HEK293 (cell line): Measurements from ENCODE around the gene STK38.

Experiments used
- CTCF ChIA-PET: fragments of 350-600 bp; formaldehyde crosslinking; extraction: SDS; loops from one replicate; lab custom pipeline; 2021; ENCODE audit warnings: antibody characterized with exemption; lab: Yijun Ruan, JAX
- POLR2A ChIA-PET: fragments of 300-600 bp; formaldehyde crosslinking; extraction: SDS; loops from one replicate; lab custom pipeline; 2020; ENCODE audit warnings: antibody characterized with exemption, inconsistent platforms; lab: Yijun Ruan, JAX
- H3K27ac ChIP-seq: fragments of 200-500 bp; sonication (Bioruptor generic); 2 replicates; pipeline ENCODE4 v1.5.1; 2014; ENCODE audit warnings: low read depth, low read length, control low read depth, inconsistent platforms; ENCODE audit errors: extremely low read depth
- H3K36me3 ChIP-seq, 2 experiments: fragments of 200-500 bp in 1 of 2; sonication (Bioruptor generic) in 1 of 2; 1 replicate in 1 of 2; 2 replicates in 1 of 2; pipeline ENCODE4 v1.5.1; 2014 to 2017; ENCODE audit warnings: inconsistent platforms in 2 of 2, low read length in 2 of 2; ENCODE audit not compliant: control insufficient read depth in 2 of 2, insufficient read depth in 1 of 2
- H3K4me1 ChIP-seq: fragments of 200-500 bp; sonication (Bioruptor generic); 2 replicates; pipeline ENCODE4 v1.5.1; 2014; ENCODE audit warnings: mild to moderate bottlenecking, low read length, inconsistent platforms; ENCODE audit not compliant: control insufficient read depth, insufficient read depth
- H3K4me3 ChIP-seq: 2 replicates; pipeline ENCODE4 v1.5.1; 2011; ENCODE audit warnings: low read depth, mild to moderate bottlenecking, control low read depth, low read length, moderate library complexity
- H3K9me3 ChIP-seq: fragments of 200-500 bp; sonication (Bioruptor generic); 2 replicates; pipeline ENCODE4 v1.5.1; 2014; ENCODE audit warnings: low read depth, low read length, inconsistent platforms; ENCODE audit not compliant: control insufficient read depth, insufficient read depth
- EGR2 ChIP-seq: fragments of 450-650 bp; formaldehyde crosslinking; IDR thresholded peaks from 2 replicates; pipeline ENCODE4 v1.5.1; 2016; ENCODE audit warnings: low read depth, missing biosample characterization, missing genetic modification characterization
- MZF1 ChIP-seq: fragments of 450-650 bp; formaldehyde crosslinking; IDR thresholded peaks from 2 replicates; pipeline ENCODE4 v1.5.1; 2017; ENCODE audit warnings: missing biosample characterization, missing genetic modification characterization, borderline replicate concordance
- PRDM1 ChIP-seq: fragments of 450-650 bp; formaldehyde crosslinking; IDR thresholded peaks from 2 replicates; pipeline ENCODE4; 2016; ENCODE audit warnings: missing biosample characterization, missing genetic modification characterization
- PRDM10 ChIP-seq: fragments of 450-650 bp; formaldehyde crosslinking; IDR thresholded peaks from 2 replicates; pipeline ENCODE4 v1.5.1; 2016; ENCODE audit warnings: missing biosample characterization, missing genetic modification characterization
- SP3 ChIP-seq: fragments of 450-650 bp; formaldehyde crosslinking; IDR thresholded peaks from 2 replicates; pipeline ENCODE4 v1.5.1; 2016; ENCODE audit warnings: missing biosample characterization, missing genetic modification characterization
- ZBTB17 ChIP-seq: fragments of 450-650 bp; formaldehyde crosslinking; IDR thresholded peaks from 2 replicates; pipeline ENCODE4 v1.5.1; 2016; ENCODE audit warnings: missing biosample characterization, missing genetic modification characterization
- ZBTB44 ChIP-seq: fragments of 450-650 bp; IDR thresholded peaks from 2 replicates; pipeline ENCODE4 v1.5.1; 2018; ENCODE audit warnings: missing biosample characterization, mild to moderate bottlenecking, missing genetic modification characterization
- ZNF292 ChIP-seq: fragments of 450-650 bp; formaldehyde crosslinking; IDR thresholded peaks from 2 replicates; pipeline ENCODE4 v1.5.1; 2016; ENCODE audit warnings: low read depth, missing biosample characterization, missing genetic modification characterization, borderline replicate concordance
- ZNF324 ChIP-seq: fragments of 450-650 bp; formaldehyde crosslinking; IDR thresholded peaks from 2 replicates; pipeline ENCODE4 v1.5.1; 2016; ENCODE audit warnings: missing biosample characterization, missing genetic modification characterization
- ZNF610 ChIP-seq: fragments of 450-650 bp; formaldehyde crosslinking; IDR thresholded peaks from 2 replicates; pipeline ENCODE4 v1.5.1; 2016; ENCODE audit warnings: missing biosample characterization, missing genetic modification characterization, borderline replicate concordance
- ZNF639 ChIP-seq: fragments of 450-650 bp; formaldehyde crosslinking; IDR thresholded peaks from 2 replicates; pipeline ENCODE4 v1.5.1; 2016; ENCODE audit warnings: missing biosample characterization, missing genetic modification characterization
- TF ChIP-seq, protein P1 (sequence below): fragments of 450-650 bp; formaldehyde crosslinking; IDR thresholded peaks from 2 replicates; pipeline ENCODE4 v1.5.1; 2017; ENCODE audit warnings: missing biosample characterization, missing genetic modification characterization

STK38 gene

GRCh38 chr6:36545767-36546307, 1.4 kb downstream of the STK38 start:
- no peak for TF ChIP-seq ZNF610 (tag by site-specific recombination)
- TF ChIP-seq ZBTB17 (tag by site-specific recombination), result peak; percentile 43
- 0 out of 2 replicates have a peak, but pooled peaks have one; percentile 8 for TF ChIP-seq ZNF639 (tag by site-specific recombination)
- TF ChIP-seq ZNF292, result no peak
- peak overlapping the region; percentile 97 for H3K4me3 ChIP-seq
- ChIA-PET CTCF (interaction anchor here (0.7 to 1.0 kb wide), 4 partner anchors 29 to 34 kb away, joined by 3 to 5 read pairs (median 4); no protein-coding TSS in a partner anchor), POLR2A (interaction anchor here (0.6 to 2.3 kb wide), 9 partner anchors 18 to 590 kb away, joined by 3 to 11 read pairs (median 4); no protein-coding TSS in a partner anchor)
- 0 out of 2 replicates have a peak overlapping the region, but pooled peaks have one; percentile 95 for H3K27ac ChIP-seq
- peaks cover 10% of the 10 kb centered on the region; the same call in 1 of the 2 replicates for H3K4me1 ChIP-seq
- H3K9me3 ChIP-seq, result no peaks in the 10 kb centered on the region
- peaks cover 4 to 6% of the 10 kb centered on the region in 2 experiments; a peak in 2 of 3 replicates for H3K36me3 ChIP-seq

DNA sequence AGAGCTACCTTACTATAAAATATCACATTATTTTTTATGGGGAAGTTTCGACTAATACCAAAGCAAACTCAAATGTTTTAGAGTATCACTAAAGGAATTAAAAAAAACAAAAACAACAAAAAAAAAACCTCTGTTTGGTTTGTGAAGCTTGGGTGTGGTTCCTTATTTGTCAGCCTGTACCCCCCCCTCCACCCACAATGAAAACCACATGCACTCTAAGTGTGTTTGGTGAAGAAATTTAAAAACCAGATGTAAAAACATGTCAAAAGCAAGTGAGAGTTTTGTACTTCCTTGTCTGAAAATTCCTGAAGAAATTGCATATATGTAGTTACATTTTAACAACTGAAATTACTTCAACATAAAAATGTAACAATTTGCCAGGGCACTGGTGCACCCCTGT, 3.1 kb downstream of the STK38 start:
- Histone ChIP-seq H3K36me3 (peaks cover 17% of the 10 kb centered on the region in 2 experiments), H3K27ac (no peak overlapping the region)
- POLR2A ChIA-PET, result interaction anchor here (0.5 to 2.3 kb wide), 4 partner anchors 27 to 121 kb away, joined by 3 to 7 read pairs (median 4); no protein-coding TSS in a partner anchor
- TF ChIP-seq PRDM1 (tag by site-specific recombination), result peak; percentile 23; the same call in 1 of the 2 replicates
- 0 out of 2 replicates have a peak, but pooled peaks have one; percentile 8 for TF ChIP-seq EGR2 (tag by site-specific recombination)
- 0 out of 2 replicates have a peak, but pooled peaks have one; percentile 13 for TF ChIP-seq PRDM10 (tag by site-specific recombination)
- no peak for TF ChIP-seq ZBTB44
- TF ChIP-seq ZNF324 (tag by site-specific recombination), result no peak
- TF ChIP-seq, all 188 proteins: peak for 3
- Histone ChIP-seq H3K4me1 (peaks cover 10% of the 10 kb centered on the region; the same call in 1 of the 2 replicates), H3K9me3 (no peaks in the 10 kb centered on the region), H3K4me3 (no peak overlapping the region)
- CTCF ChIA-PET, result interaction anchor here (0.5 to 0.9 kb wide), 3 partner anchors 40 to 485 kb away, joined by 3 read pairs; no protein-coding TSS in a partner anchor

DNA sequence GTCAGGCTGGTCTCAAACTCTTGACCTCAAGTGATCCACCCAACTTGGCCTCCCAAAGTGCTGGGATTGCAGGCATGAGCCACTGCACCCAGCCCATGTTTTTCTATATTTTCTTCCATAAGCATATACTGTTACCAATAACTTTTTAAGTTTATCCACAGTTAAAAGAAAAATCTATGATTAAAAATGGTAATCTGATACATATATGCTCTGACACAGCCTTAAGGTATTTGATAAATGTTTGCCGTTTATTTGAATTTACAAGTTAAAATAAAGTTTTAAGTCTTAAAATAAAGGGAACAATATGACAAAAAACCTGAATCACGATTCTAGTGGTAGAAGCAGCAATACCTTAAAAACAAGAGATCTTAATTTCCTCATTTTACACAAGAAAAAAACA, 5.2 kb downstream of the STK38 start:
- POLR2A ChIA-PET, result interaction anchor here (0.5 to 0.7 kb wide), 2 partner anchors 85 to 177 kb away, joined by 3 to 4 read pairs; no protein-coding TSS in a partner anchor
- CTCF ChIA-PET, result interaction anchor here (0.7 kb wide), 1 partner anchor 212 kb away, joined by 4 read pairs; no protein-coding TSS in a partner anchor
- no peak for TF ChIP-seq SP3 (tag by site-specific recombination)
- TF ChIP-seq, protein P1, sequence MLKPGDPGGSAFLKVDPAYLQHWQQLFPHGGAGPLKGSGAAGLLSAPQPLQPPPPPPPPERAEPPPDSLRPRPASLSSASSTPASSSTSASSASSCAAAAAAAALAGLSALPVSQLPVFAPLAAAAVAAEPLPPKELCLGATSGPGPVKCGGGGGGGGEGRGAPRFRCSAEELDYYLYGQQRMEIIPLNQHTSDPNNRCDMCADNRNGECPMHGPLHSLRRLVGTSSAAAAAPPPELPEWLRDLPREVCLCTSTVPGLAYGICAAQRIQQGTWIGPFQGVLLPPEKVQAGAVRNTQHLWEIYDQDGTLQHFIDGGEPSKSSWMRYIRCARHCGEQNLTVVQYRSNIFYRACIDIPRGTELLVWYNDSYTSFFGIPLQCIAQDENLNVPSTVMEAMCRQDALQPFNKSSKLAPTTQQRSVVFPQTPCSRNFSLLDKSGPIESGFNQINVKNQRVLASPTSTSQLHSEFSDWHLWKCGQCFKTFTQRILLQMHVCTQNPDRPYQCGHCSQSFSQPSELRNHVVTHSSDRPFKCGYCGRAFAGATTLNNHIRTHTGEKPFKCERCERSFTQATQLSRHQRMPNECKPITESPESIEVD (tag by site-specific recombination), result 0 out of 2 replicates have a peak, but pooled peaks have one; percentile 12
- no peak for TF ChIP-seq MZF1 (tag by site-specific recombination)
- Histone ChIP-seq H3K4me3 (no peak overlapping the region), H3K36me3 (peaks cover 34 to 36% of the 10 kb centered on the region in 2 experiments), H3K27ac (no peak overlapping the region), H3K4me1 (peaks cover 6% of the 10 kb centered on the region; the same call in 1 of the 2 replicates), H3K9me3 (no peaks in the 10 kb centered on the region)
